ENCODE data around the gene ATP6AP1. TPM values are rescaled to one million over a fixed set of nuclear protein-coding genes. Genes with fewer than 3 reads are reported as not detected.

The ATP6AP1 gene
- total and polyA plus RNA-seq, 9 of the 15 experiments (the other 6 are each of a cell fraction or from before 2014, with no cell fraction given): 8.3 to 90.5 (median 52.9) TPM

- TF ChIP-seq TCF3 (CRISPR knock-in tag; IDR thresholded peaks at IDR 0.05): no peak
- no peak for TF ChIP-seq SAFB2 (IDR thresholded peaks at IDR 0.05; ENCODE audit: borderline replicate concordance, low read depth, low read length, severe bottlenecking)
- no peak for TF ChIP-seq DEAF1 (CRISPR knock-in tag; IDR thresholded peaks at IDR 0.05)
- no peak for TF ChIP-seq RFX7 (CRISPR knock-in tag; IDR thresholded peaks at IDR 0.05)
- no peak for TF ChIP-seq ZFP1 (CRISPR knock-in tag; IDR thresholded peaks at IDR 0.05)
- TF ChIP-seq RBBP5 (IDR thresholded peaks at IDR 0.05; ENCODE audit: borderline replicate concordance, insufficient read depth, low read length, poor library complexity, severe bottlenecking): no peak
- TF ChIP-seq ARHGAP35 (IDR thresholded peaks at IDR 0.05; ENCODE audit: partially characterized antibody): no peak
- TF ChIP-seq ZNF133 (CRISPR knock-in tag; IDR thresholded peaks at IDR 0.05): no peak
- TF ChIP-seq HMBOX1 (IDR thresholded peaks at IDR 0.05): no peak
- no peak for TF ChIP-seq MTF1 (CRISPR knock-in tag; IDR thresholded peaks at IDR 0.05; ENCODE audit: borderline replicate concordance)
- TF ChIP-seq TFAM (CRISPR knock-in tag; conservative IDR thresholded peaks at IDR 0.05): no peak
- Histone ChIP-seq H3K9ac (ENCODE audit: insufficient read depth in 1 of 2, low read depth in 2 of 2, low read length in 2 of 2) (no peak overlapping the region; a peak in 1 of 4 replicates), H3K27ac (ENCODE audit: extremely low read depth, low read depth, low read length) (no peak overlapping the region), H3K79me2 (ENCODE audit: control insufficient read depth, insufficient read depth, low read length) (no peaks in the 10 kb centered on the region), H2AFZ (ENCODE audit: low read depth, low read length) (no peak overlapping the region), H3K9me3 (replicated peaks; ENCODE audit: control insufficient read depth, insufficient read depth, low read depth, low read length) (no peaks in the 10 kb centered on the region), H4K20me1 (replicated peaks; ENCODE audit: control insufficient read depth, insufficient read depth, low read length) (no peaks in the 10 kb centered on the region), H3K27me3 (ENCODE audit: control insufficient read depth in 2 of 2, insufficient read depth in 2 of 2, low read length in 2 of 2) (no peaks in the 10 kb centered on the region), H3K36me3 (ENCODE audit: control insufficient read depth, insufficient read depth, low read length) (peaks cover 86% of the 10 kb centered on the region; the same call in 2 of the 3 replicates), H3K9me1 (ENCODE audit: control insufficient read depth, insufficient read depth, low read length) (no peaks in the 10 kb centered on the region), H3K4me2 (ENCODE audit: insufficient read depth, low read length) (no peak overlapping the region), H3K4me1 (replicated peaks in 1 of 2; ENCODE audit: control insufficient read depth in 2 of 2, insufficient read depth in 2 of 2, low read length in 2 of 2) (peaks cover 0 to 10% of the 10 kb centered on the region in 2 experiments; a peak in 1 of 5 replicates), H3K4me3 (no peak overlapping the region)
- WGBS (ENCODE audit: insufficient coverage, low coverage, missing lambda C conversion rate): 93% methylated on average over 10 of the region's 15 CpGs
- ATAC-seq: no peak
- intact Hi-C loops (cut with micrococcal nuclease): no loop called here
- DNase-seq (ENCODE audit: extremely low read depth in 1 of 4, low spot score in 3 of 4): no peak
- ChIA-PET CTCF (ENCODE audit: low intra/inter-chr PET ratio) (no interaction called here), POLR2A (interaction anchor here (1.9 kb wide), 1 partner anchor 12 kb away, joined by 4 read pairs; the partner anchor contains the start of gene LAGE3)
- BruUV-seq (replicated peaks): no TSS peak
- no peak for FAIRE-seq
- in situ Hi-C loops (cut with MboI): no loop called here
Observed at GRCh38 chrX:154466907-154467306, 38.4 kb downstream of the ATP6AP1 start.

Data from K562 (cell line).